Stimulated activated CD8-positive, alpha-beta memory T cell treated with anti-CD3 and anti-CD28 coated beads, Interleukin-4, amount 100 ng/mL, for 4 hours (primary cell): Measurements from ENCODE around the gene KCNMB4.

ENCODE experiments used
- DNase-seq, 2 donors: peaks; one replicate each; pipeline ENCODE4 v3.0.0-alpha.2; 2020; ENCODE audit warnings: low read depth in 2 of 2, low spot score in 1 of 2

Gene KCNMB4

GRCh38 chr12:70365648-70366518 is at the start of gene KCNMB4:
Gene KCNMB4 (plus strand): TSS chr12:70366290. CDS start chr12:70366735, 445 bp downstream.
- DNase-seq, result peak; percentile 27 to 49

- no peak for DNase-seq
Measured at GRCh38 chr12:70317781-70318180, 48.3 kb upstream of the KCNMB4 start.

- no peak for DNase-seq
Measured at GRCh38 chr12:70319605-70320004, 46.5 kb upstream of the KCNMB4 start.

- no peak for DNase-seq
Measured at GRCh38 chr12:70321191-70321590, 44.9 kb upstream of the KCNMB4 start.

DNA sequence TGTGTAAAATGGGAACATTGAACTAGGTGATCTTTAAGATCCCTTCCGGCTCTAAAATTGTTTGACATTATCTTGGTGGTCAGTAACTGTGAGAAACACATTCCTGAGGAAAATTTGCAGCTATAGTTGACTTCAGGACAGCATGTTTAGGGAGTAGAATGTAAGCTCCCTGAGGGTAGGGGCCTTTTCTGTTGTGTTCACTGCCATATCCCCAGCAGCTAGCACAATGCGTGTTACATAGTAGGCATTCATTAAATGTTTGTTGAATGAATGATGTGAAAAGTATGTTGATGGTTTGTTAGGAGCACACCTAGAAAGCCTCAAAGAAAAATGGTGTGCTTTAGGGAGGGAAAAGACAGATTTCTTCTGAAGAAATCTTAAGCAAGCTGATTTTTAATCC is 38.5 kb upstream of the KCNMB4 start:
- DNase-seq, result no peak

DNA sequence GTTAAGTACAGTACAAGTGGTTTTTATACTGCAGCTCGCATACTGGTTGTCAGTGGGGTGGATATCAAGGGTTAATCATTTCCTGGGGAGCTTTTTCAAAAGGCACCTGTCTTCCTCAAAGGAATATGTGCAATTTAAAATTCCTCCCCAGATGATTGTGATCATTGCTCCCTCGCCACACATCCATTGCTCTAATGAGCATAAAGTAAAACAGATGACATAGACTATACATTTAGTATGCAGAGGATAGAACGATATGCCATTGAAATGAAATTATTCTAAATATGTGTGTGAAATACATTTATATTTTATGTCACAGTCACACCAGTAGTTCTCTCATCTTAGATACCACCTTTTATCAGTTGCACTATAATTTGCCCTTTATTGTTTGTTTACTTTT is 36.4 kb upstream of the KCNMB4 start:
- DNase-seq, result no peak

DNA sequence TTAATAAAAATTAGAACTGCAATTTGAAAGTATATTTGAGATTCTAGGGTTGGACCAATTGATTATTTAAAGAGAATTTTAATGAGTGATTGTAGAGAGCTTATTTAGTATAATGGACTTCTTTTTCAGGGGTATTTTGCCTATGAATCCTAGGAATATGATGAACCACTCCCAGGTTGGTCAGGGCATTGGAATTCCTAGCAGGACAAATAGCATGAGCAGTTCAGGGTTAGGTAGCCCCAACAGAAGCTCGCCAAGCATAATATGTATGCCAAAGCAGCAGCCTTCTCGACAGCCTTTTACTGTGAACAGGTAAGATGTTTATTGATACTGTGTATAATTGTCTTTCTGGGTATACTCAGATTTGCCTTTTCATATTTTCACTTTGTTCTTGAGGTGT is 35.9 kb upstream of the KCNMB4 start:
- DNase-seq, result no peak

DNA sequence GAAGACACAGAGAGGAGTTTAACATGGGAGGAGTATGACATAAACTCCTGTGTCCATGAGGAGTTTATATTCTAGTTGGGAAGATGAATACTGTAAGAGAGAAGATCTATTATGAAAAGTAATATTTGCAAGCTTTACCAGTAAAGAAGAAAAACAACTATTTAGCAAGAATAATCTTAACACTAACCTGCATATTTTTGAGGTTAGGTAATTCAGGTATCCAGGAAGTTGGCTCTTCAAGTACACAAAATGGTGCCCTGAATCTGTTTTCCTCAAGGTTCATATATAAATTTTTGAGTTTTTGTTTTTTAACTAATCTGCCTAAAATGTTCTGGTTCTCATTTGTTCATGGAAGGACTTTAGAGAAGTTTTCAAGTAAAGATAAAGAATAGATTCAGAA is 33.9 kb upstream of the KCNMB4 start:
- DNase-seq, result no peak

- DNase-seq, result no peak
Measured at GRCh38 chr12:70334742-70335141, 31.3 kb upstream of the KCNMB4 start.

GRCh38 chr12:70338531-70338930 is 27.6 kb upstream of the KCNMB4 start:
- DNase-seq, result no peak

- DNase-seq, result no peak
Measured at GRCh38 chr12:70351076-70351475, 15.0 kb upstream of the KCNMB4 start.

DNA sequence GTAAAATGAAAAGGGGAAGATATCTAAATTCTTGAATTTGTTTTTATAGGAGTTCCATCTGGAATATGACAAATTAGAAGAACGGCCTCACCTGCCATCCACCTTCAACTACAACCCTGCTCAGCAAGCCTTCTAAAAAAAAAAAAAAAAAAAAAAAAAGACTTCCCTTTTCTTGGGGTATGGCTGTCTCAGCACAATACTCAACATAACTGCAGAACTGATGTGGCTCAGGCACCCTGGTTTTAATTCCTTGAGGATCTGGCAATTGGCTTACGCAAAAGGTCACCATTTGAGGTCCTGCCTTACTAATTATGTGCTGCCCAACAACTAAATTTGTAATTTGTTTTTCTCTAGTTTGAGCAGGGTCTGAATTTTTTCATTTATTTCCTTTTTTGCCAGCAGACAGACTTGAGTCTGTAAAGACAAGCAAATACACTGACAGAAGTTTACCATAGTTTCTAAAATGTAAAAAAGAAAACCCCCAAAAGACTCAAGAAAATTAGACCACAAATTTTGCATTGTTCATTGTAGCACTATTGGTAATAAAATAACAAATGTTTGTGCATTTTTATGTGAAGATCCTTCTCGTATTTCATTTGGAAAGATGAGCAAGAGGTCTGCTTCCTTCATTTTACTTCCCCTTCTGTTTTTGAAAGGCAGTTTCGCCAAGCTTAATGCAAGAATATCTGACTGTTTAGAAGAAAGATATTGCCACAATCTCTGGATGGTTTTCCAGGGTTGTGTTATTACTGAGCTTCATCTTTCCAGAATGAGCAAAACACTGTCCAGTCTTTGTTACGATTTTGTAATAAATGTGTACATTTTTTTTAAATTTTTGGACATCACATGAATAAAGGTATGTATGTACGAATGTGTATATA is 12.1 kb upstream of the KCNMB4 start:
- no peak for DNase-seq

DNA sequence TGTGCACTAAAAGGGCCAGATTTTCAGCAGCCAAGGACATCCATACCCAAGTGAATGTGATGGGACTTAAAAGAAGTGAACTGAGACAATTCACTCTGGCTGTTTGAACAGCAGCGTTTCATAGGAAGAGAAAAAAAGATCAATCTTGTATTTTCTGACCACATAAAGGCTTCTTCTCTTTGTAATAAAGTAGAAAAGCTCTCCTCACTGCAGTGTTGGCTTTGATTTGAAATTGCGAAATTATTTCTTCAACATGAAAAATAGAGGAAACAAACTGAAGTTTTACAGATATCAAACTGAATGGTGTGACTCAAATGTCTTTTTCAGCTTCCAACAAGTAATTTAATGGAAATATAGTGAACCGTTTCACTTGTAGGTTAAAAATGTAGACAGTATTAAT is 11.3 kb upstream of the KCNMB4 start:
- DNase-seq, result no peak

- no peak for DNase-seq
Measured at GRCh38 chr12:70355972-70356371, 10.1 kb upstream of the KCNMB4 start.

DNA sequence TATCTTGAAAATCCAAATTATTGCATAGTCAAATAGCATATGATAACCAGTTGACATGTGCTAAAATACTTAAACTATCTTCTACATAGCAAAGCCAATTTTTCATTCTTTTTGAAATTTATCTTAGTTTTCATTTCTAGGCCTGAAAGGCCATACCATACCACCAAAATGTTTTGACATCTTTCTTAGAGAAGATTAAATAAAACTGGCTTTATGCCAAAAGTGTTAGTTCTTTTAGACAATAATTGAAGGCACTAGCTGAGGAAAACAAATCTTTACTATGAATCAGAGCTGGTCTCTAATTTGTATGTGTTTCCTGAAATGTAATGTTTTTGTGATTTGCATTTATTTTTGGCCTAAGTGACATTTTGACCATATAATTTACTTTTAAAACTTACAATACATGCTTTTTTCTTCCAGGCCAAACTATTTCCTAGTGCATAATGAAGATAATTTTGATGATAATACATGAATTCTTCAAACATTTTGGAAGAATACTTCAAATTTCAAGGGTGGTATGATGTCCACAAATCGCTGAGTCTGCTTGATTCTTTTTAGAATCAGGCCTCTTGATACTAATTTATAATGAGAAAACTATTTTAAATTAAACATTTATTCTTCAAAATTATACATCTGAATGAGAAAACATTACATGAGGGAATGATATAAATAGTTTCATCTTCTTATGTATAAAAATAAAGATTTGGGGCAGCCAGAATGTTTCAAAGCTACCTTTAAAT is 6.5 kb upstream of the KCNMB4 start:
- no peak for DNase-seq

DNA sequence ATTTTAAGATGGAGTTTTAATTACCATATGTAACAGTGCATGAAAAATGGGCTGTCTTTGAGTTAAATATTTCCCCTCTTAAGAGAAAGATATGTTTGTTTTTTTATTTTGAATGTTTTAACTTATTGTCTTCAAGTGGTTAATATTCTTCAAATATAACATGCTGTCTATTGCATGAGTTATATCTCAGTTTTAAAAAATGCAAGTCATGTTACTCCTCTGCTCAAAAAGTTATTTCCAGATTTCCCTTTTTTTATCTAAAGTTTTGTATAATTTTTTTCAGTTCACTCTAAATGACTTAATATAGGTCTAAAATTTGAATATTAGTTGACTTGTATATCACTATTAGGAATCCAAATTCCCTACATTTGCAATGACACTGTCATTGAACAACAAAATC is 5.9 kb upstream of the KCNMB4 start:
- no peak for DNase-seq

DNA sequence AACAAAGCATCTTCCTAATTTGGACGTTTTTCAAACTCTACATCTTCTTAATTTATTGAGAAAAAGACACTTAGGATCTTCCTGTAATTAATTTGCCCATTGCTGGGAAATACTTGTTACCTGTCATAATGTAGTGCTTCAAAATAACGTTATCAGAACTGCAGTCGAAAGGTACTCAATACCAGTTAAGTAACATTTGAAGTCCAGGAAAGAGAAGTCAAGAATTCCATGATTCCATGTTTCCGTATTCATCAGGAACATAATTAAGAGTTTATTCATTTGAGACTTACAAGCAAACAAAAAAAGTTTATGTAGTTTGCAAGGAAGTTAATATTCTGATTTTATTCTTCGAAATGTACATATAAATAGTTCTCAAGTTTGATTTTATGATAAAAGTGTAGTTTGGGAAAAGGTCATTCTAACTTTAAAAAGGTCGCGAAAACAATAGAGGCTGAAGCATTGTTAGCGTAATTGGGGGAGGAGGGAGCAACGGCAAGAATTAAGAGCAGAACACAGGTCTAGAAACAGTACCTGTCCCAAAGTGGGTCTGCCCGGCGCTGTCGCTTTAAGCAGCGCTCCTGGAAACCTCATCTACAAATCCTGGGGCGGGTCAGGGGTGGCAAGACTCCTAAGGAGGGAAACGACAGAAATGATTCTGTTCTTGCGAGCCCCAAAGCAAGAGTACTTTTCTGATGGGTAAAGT is 1.2 kb upstream of the KCNMB4 start:
- DNase-seq, result no peak

GRCh38 chr12:70365398-70365647 is 767 bp upstream of the KCNMB4 start:
- no peak for DNase-seq

- DNase-seq, result peak; percentile 8 to 47
Measured at GRCh38 chr12:70366581-70367257, 629 bp downstream of the KCNMB4 start.

DNA sequence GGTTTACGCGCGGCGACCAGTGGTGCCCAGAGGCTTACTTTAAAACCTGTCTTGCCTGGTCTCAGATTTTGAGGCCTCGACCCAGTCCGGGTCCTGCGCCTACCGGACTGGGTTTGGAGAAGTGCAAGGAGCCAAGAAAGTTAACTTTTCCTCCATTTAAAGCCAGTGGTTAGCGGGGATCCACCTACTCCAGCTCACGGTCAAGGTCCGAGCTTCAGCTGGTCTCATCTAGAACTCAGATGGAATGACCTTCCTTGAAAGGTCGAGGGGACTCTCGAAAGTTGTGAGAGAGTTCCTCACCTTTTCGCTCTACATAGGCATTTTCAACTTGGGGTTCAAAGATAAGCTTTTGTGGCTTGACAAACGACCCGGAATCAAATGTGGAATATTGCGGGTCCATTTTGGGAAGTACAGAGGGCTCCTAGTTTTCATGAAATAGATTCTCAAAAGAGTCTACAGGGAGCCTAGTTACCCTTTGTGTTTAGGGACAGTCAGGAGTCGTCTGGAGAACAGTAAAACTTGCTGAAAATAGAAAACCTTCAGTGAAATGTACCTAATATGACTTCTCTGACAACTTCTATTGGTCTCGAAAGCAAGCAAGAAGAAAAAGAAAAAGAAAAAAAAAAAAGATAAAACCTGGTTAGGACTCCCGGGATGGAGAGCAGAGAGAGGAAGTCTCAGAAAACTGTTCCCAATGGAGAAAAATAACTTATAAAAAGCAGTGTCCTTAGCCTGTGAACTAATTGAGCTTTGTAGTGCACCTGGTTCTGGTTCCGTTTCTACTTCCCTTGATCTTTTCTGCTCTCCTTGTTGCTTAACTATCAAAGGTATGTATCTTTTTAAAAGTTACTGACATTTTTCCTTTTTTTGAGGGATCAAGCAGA is 1.4 kb downstream of the KCNMB4 start:
- no peak for DNase-seq
